ENCODE results near the gene SDE2.
"Not testable (repeated sequence)": the region's sequence is repeated elsewhere in the genome, so short reads cannot be mapped to it uniquely, and the experiment has no call there.

Gene SDE2

DNA sequence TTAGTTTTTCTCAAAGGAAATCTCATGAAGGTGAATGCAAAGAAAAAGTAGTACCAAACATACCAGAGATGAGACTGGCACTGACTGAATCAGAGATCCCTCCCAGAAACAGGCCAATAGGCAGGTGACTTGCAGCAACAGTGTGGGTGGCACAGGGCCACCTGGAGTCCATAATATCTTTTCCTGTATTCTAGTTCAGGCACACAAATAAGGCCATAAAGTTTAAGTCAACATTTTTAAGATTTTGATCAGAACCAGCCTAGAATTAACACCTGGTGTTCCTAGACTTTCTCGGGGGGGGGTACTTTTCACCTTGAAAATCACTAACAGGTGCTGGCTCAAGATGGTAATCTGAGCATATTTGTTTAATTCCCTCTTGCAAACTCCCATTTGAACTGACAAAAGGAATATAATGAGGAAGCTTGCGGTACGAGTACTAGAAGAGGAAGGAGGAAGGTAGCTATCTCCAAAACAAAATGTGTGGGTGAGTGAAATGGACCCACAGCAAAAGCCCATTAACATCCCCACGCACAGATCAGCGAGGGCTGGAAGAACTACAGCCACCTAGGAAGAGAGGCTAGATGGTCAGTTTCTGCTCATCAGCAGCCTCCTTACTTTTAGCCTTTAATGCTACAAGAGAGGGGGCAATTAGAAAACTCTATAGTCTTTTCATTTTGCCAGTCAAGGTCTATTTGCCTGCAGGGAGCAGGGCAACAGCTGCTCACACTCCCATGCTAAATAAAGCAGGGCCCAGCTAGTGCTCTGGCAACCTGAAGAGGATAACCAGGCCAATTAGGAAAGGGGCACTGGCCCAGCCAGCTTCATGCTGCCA is 18.9 kb downstream of the SDE2 start:
- DNase-seq (ENCODE audit: extremely low spot score, insufficient read length, low read depth) (no peak), FAIRE-seq (no peak)

DNA sequence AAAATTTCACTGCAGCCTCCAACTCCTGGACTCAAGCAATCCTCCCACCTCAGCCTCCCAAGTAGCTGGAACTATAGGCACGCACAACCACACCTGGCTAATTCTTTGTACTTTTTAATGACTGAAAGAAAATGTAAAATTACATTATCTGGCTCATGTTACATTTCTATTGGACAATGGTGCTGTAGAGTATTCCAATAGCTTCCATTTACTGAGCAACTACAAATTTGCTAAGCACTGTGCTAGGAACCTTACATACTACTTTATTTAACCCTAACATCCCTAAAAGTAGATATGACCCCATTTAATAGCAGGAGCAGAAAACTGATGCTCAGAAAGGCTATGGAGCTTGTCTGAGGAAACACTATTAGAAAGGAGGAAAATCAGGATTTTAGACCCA is 19.7 kb downstream of the SDE2 start:
- DNase-seq (ENCODE audit: extremely low spot score, insufficient read length, low read depth) (no peak), FAIRE-seq (no peak)

DNA sequence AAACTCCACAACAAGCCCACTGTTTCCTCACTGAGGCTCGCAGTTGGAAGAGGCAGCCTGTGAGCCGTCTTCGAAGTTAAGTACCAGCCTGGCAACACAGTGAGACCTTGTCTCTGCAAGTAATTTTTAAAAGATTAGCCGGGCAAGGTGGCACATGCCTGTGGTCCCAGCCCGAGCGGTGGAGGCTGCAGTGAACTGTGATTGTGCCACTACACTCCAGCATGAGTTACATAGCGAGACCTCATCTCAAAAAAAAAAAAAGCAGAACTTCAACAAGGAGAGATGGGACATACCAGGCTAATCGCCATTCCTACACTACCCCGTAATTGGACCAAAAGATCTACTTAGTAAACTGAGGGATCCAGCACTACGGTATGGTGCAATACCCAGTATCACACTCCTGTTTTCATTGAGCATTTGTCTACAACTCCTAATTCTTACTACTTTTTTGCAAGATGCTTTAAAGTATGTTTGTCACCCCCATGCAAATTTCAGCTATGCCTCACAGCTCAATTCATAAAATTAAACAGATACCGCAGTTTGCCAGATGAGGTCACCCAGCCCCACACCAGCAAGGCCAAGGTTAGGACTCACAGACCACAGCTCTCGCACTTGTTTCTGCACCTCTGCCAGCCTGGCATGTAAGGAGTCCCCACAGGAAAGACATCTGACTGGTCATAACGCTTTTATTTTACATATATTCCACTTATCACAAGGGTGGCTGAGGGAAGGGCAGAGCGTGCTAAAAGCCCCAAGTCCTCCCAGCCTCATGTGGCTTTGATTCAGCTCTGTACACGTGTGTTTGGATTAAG is 21.0 kb downstream of the SDE2 start:
- DNase-seq (ENCODE audit: extremely low spot score, insufficient read length, low read depth) (no peak), FAIRE-seq (peak; percentile 75)

DNA sequence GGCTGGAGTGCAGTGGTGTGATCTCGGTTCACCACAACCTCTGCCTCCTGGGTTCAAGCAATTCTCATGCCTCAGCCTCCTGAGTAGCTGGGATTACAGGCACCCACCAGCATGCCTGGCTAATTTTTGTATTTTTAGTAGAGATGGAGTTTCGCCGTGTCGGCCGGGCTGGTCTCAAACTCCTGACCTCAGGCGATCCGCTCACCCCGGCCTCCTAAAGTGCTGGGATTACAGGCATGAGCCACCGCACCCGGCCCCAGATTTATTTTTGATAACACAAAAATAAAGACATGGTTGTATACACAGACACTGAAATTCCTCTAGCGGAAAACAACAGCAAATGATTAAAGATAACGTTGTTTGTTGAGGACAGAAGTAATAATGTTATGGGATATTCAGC is 24.0 kb downstream of the SDE2 start:
- not testable (repeated sequence) for FAIRE-seq; DNase-seq (ENCODE audit: extremely low spot score, insufficient read length, low read depth)

DNA sequence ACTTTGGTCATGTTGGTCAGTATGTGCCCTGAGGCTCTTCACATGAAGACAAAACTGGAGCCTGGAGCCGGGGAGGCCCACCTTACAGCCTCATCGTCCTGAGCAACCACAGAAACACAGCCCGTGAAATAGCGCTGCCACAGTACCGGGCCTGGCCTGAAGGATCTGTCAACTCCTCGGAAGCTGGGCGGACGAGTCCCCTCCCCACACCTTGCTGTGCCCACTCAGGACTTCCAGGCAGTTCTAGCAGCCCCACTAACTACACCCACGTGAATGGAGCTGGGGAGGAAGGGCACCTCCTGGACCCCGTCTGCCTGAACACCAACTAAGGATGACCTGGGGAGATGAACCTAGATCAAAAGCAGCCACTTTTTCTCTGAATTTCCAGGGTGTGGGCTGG is 24.7 kb downstream of the SDE2 start:
- FAIRE-seq = no peak
- DNase-seq (ENCODE audit: extremely low spot score, insufficient read length, low read depth) = no peak

DNA sequence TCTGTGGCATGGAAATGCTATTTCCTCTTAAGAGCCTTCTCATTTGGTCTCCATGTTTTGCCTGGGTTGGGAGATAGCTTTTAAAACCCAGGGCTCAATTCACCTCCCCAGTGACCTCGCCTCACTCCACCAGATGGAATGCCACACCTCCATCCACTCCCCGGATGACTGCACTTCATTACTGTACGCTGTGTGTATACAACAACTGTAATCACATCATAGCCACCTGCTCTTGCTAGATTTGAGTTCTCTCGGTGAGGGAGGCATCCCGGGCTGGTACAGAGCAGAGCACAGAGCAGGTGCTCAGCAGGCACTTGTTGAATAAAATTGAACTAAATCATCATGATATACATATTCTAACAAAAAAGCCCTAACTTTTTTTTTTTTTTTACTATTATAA is 26.0 kb downstream of the SDE2 start:
- no peak for FAIRE-seq
- DNase-seq (ENCODE audit: extremely low spot score, insufficient read length, low read depth) = no peak

DNA sequence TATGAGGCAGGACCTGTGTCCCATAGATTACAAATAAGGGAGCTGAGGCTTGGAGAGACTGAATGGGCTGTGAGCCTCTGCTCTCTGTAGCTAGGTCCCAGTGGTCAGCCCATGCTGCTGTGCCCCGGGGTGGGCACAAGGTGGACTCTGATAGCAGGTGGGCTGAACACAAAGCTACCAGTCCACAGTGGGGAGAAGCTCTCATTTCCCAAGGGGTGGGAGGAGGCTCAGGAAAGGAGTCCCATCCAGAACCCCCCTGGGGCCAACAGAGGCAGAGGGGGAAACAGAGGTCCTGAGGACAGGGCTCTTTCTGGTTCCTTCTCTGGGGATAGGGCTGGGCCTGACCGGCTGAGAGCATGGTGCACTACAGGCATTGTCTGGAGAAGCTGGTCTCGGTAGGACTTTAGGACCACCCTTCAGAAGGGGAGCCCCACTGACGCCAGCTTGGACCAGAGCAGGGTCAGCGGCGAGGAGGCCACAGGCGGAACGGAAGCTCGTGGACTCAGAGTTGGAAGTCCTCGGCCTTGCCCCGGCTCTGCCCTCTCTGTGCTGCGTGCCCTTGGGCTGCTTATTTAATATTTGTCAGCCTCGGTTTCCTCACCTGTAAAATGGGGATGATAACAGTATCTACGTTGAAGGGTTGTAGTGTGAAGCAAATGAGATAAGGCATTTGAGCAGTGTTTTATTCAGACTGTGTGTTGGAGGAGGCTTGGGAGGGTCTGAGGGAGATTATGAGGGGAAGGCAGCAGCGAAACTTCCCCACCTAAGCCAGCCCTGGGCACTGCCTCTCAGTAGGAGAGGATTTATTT is 26.6 kb downstream of the SDE2 start:
- FAIRE-seq (no peak), DNase-seq (ENCODE audit: extremely low spot score, insufficient read length, low read depth) (no peak)

DNA sequence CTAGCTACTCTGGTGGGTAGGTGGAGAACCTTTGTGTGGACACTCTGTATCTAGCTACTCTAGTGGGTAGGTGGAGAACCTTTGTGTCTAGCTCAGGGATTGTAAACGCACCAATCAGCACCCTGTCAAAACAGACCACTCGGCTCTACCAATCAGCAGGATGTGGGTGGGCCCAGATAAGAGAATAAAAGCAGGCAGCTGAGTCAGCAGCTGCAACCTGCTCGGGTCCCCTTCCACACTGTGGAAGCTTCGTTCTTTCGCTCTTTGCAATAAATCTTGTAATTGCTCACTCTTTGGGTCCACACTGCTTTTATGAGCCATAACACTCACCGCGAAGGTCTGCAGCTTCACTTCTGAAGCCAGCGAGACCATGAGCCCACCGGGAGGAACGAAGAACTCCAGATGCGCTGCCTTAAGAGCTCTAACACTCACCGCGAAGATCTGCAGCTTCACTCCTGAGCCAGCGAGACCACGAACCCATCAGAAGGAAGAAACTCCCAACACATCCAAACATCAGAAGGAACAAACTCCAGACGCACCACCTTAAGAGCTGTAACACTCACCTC is 28.5 kb downstream of the SDE2 start:
- not testable (repeated sequence) for DNase-seq (ENCODE audit: extremely low spot score, insufficient read length, low read depth); FAIRE-seq

DNA sequence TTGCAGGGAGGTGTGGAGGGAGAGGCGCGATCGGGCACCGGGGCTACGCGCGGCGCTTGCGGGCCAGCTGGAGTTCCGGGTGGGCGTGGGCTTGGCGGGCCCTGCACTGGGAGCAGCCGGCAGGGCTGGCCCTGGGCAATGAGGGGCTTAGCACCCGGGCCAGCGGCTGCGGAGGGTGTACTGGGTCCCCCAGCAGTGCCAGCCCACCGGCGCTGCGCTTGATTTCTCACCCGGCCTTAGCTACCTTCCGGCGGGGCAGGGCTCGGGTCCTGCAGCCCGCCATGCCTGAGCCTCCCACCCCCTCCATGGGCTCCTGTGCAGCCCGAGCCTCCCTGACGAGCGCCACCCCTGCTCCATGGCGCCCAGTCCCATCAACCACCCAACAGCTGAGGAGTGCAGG is 29.4 kb downstream of the SDE2 start:
- DNase-seq (ENCODE audit: extremely low spot score, insufficient read length, low read depth); FAIRE-seq: not testable (repeated sequence)

DNA sequence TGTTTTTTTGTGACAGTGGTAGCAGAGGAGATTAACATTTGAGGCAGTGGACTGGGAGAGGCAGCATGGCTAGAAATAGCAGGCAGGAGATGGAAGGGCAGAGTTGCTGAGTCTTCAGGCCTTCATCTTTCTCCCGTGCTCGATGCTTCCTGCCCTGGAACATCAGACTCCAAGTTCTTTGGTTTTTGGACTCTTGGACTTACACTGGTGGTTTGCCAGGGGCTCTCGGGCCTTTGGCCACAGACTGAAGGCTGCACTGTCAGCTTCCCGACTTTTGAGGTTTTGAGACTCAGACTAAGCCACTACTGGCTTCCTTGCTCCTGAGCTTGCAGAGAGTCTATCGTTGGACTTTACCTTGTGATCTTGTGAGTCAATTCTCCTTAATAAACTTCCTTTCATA is 33.9 kb downstream of the SDE2 start:
- DNase-seq (ENCODE audit: extremely low spot score, insufficient read length, low read depth) = no peak
- no peak for FAIRE-seq

DNA sequence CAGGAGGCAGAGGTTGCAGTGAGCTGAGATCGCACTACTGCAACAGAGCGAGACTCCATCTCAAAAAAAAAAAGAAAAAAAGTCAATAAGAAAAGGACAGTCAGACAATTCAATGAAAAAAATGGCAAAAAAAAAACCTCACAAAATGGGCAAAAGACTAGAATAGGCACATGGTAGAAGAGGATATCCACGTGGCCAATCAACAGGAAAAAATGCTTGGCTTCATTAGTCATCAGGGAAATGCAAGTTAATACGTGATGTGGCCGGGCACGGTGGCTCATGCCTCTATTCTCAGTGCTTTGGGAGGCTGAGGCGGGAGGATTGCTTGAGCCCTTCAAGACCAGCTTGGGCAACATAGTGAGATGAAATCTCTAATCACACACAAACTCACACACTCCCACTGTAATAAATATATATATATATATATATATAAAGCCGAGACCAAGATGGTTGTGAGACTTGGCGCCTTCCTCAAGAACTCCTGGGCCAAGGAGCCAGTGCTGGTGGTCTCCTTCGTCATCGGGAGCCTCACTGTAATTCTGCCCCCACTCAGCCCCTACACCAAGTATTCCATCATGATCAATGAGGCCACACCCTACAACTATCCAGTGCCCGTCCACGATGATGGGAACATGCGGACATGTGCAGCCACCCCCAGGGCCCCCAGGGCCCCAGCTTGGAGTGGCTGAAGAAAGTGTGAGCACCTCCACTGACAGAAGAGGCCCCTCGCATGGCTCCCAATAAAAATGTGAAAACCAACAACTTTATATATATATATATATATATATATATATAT is 35.2 kb downstream of the SDE2 start:
- FAIRE-seq = no peak
- DNase-seq (ENCODE audit: extremely low spot score, insufficient read length, low read depth) = no peak

DNA sequence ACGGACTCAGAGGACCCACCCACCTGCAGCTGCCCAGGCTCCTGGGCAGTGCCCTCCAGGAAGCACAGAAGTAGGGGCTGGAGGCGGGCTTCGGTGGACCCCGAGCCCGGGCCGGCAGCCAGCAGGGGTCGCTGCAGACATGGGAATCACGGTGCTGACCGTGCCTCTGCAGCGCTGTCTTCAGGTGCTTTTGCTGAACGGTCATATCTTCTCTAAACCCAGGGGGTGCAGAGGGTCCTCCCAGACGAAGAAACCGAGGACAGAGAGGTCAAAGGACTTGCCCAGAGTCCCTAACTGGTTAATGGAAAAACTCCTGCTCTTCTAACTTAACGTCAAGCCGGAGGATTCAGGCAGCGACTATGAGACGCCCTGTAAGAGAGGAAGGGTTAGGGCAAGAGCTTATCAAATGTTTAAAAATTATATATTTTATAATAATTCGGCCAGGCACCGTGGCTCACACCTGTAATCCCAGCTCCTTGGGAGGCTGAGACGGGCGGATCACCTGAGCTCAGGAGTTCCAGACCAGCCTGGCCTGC is 36.6 kb downstream of the SDE2 start:
- FAIRE-seq (peak; percentile 75), DNase-seq (ENCODE audit: extremely low spot score, insufficient read length, low read depth) (peak; percentile 42)

DNA sequence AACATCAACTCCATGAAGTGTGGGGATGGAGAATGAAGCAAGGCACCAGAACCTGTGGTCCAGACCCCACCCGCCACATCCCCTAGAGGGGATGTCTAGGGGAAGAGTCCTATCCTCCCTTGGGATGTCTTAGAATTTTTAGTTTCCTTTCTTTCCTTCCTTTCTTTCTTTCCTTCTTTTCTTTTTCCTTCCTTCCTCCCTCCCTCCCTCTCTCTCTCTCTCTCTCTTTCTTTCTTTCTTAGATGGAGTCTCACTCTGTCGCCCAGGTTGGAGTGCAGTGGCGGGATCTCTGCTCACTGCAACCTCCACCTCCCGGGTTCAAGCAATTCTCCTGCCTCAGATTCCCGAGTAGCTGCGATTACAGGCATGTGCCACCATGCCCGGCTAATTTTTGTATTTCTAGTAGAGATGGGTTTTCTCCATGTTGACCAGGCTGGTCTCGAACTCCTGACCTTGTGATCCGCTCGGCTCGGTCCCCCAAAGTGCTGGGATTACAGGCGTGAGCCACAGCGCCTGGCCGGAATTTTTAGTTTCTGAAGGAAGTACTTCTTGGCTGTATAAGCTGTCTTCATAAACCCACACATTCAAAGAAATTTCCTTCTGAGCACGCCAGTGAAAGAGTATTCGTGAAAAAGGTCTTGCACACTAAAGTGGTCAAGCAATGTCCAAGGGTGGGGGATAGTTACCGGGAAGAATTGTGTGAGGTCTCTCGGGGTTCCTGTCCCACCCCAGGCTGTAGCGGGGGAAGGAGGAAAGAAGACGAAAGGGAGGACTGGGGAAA is 37.3 kb downstream of the SDE2 start:
- FAIRE-seq = no peak
- no peak for DNase-seq (ENCODE audit: extremely low spot score, insufficient read length, low read depth)

DNA sequence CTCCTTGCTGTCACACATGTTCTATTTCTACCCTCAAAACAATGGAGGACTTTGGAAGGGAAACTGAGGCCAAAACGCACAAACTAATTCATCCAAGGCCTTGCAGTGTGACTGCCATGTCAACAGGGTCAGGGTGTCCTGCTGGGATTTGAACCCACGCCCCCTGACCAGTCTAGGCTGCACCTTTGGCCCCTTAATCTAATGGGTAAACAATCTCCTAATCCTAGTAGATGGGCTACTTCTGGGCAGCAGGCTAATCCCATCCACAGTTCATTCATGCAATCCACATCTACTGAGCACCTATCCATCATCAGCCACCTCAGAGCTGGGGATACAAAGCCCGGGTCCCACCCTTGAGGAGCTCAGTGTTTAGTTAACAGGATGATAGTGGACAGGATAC is 41.1 kb downstream of the SDE2 start:
- DNase-seq (ENCODE audit: extremely low spot score, insufficient read length, low read depth) (no peak), FAIRE-seq (no peak)

DNA sequence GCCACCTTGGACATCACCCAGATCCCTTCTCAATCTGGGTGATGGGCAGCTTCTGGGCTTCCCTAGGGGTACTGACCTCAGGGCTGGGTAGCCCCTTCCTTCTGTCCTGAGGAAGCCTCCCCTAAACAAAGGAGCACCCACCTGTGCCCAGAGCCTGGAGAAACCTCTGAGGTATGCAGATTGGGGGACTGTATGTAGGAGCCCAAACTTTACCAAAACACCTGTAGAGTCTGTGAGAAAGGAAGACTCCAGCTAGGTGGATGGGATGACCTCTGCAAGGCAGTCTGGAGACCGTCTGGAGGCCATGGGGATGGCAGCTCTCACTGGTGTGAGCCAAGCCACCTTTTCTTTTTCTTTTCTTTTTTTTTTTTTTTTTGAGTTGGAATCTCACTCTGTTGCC is 44.4 kb downstream of the SDE2 start:
- FAIRE-seq = no peak
- no peak for DNase-seq (ENCODE audit: extremely low spot score, insufficient read length, low read depth)

DNA sequence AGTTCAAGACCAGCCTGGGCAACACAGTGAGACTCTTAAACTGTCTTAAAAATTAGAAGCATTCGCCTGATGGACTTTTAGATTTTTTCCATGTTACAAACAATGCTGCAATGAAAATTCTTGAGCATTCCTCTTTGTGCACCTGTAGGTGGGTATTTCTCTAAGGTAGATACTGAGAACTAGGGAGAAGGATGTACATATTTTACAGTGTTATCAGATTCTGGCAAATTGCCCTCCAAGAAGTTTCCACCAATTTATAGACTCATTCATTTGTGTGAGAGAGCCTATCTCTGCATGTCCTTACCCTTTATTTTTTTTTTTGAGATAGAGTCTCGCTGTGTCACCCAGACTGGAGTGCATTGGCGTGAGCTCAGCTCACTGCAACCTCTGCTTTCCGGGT is 45.8 kb downstream of the SDE2 start:
- no peak for DNase-seq (ENCODE audit: extremely low spot score, insufficient read length, low read depth)

DNA sequence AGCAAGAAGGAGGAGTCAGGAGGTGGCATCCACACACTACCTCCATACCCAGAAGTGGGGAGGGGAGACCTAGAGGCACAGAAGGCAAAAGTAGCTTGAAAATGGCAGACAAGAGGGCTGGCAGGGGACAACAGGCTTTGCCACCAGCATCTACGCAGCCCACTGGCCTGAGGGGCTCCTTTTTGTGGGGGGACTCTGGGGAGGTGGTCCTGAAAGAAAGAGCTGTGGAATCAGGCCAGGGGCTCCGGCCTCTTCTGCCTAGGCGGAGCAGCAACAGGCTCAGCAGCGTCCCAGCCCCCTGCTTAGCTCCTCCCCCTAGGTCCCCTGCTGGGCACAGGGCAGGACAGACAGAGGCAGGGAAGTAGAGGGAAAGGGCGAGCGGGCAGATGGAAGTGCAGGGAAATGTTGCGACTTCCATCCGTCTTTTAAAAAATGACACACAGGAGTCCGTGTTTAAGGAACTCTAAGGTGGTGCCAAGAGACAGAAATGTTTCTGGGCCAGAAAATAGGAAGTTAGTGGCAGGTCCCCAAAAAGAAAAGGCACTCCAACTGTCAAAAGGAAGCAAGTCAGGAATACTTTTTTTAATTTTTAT is 48.1 kb downstream of the SDE2 start:
- FAIRE-seq (no peak), DNase-seq (ENCODE audit: extremely low spot score, insufficient read length, low read depth) (no peak)

More for the DNA sequence above, 45.8 kb downstream of the SDE2 start:
- no peak for FAIRE-seq

DNA sequence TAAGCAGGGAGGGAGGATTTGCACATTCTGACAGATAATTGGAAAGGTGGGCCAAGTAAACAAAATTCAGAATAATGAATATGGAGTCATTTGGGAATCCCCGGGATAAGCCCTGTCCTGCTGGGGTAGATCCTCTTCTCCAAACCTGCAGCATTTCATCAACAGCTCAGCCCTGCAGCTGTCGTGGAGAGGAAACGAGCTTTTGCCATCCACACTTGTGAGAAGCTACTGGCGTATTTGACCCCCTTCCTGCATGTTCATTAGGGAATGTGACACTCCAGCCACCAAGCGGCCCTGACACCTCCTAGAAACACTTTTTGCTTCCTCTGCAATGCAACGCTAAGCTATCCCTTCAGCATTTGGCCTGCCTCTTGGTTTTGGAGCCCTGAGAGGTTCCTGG is 50.1 kb downstream of the SDE2 start:
- DNase-seq (ENCODE audit: extremely low spot score, insufficient read length, low read depth) (no peak), FAIRE-seq (no peak)

All from GM18507 (cell line).